ENCODE data around the gene FARS2.

GRCh38 chr6:5553767-5554166 is 292.5 kb downstream of the FARS2 start:
- TF ChIP-seq POLR2AphosphoS5 (IDR thresholded peaks at IDR 0.05; ENCODE audit: insufficient read depth, low read depth, low read length) (no peak), CTCF (IDR thresholded peaks at IDR 0.05; ENCODE audit: extremely low read depth in 1 of 2, insufficient read depth in 1 of 2, low read depth in 1 of 2, low read length in 2 of 2) (no peak), POLR2A (IDR thresholded peaks at IDR 0.05; ENCODE audit: low read depth, low read length) (no peak), EZH2 (IDR thresholded peaks at IDR 0.05; ENCODE audit: borderline replicate concordance, low read depth, low read length, severe bottlenecking) (no peak), MYC (IDR thresholded peaks at IDR 0.05; ENCODE audit: low read depth, low read length) (no peak), GATA2 (IDR thresholded peaks at IDR 0.05; ENCODE audit: insufficient read depth, insufficient read length, low read depth, low read length) (no peak), JUN (IDR thresholded peaks at IDR 0.05; ENCODE audit: borderline replicate concordance, insufficient read depth, insufficient read length, low read depth) (no peak), FOS (IDR thresholded peaks at IDR 0.05; ENCODE audit: borderline replicate concordance, insufficient read depth, low read length) (no peak)
- TF ChIP-seq, protein P1, sequence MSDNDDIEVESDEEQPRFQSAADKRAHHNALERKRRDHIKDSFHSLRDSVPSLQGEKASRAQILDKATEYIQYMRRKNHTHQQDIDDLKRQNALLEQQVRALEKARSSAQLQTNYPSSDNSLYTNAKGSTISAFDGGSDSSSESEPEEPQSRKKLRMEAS (IDR thresholded peaks at IDR 0.05; ENCODE audit: insufficient read depth, insufficient read length), result no peak
